ENCODE measurements around the gene RAD23A. TPM values are rescaled to one million over a fixed set of nuclear protein-coding genes. Genes with fewer than 3 reads are reported as not detected.

The RAD23A gene
- polyA plus RNA-seq, 1 donor from 2014 or later: 37.4 TPM

DNA sequence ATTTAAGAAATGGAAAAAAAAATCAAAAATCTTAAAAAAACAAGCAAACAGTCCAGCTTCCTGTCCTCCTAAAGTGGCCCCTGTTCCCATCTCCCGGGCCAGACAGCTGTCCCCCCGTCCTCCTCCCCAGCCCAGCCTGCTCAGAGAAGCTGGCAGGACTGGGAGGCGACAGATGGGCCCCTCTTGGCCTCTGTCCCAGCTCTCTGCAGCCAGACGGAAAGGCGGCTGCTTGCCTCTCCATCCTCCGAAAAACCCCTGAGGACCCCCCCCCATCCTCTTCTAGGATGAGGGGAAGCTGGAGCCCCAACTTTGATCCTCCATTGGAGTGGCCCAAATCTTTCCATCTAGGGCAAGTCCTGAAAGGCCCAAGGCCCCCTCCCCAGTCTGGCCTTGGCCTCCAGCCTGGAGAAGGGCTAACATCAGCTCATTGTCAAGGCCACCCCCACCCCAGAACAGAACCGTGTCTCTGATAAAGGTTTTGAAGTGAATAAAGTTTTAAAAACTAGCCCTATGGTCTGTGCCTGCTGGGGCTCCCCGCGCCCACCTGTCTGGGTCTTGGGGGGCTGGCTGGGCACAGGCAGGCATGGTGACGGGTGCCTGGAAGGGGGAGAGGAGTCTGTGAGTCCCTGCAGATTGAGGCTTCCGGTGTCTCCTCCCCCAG lies 7.6 kb downstream of the RAD23A start:
- no peaks in the 10 kb centered on the region for H3K79me2 ChIP-seq (replicated peaks; ENCODE audit: insufficient read depth, low read length)
- no peak overlapping the region for H3K4me3 ChIP-seq (ENCODE audit: low read length)
- no peaks in the 10 kb centered on the region for H3K36me3 ChIP-seq (ENCODE audit: insufficient read depth, low read length)
- no peaks in the 10 kb centered on the region for H3K27me3 ChIP-seq (ENCODE audit: insufficient read depth, low read depth, low read length)
- no peak overlapping the region for H2AFZ ChIP-seq (ENCODE audit: low read depth, low read length)
- no peaks in the 10 kb centered on the region for H4K20me1 ChIP-seq (ENCODE audit: insufficient read depth)
- no peak overlapping the region for H3K27ac ChIP-seq (ENCODE audit: low read length)
- no peak overlapping the region for H3K9ac ChIP-seq (ENCODE audit: low read length)
- no peaks in the 10 kb centered on the region for H3K9me3 ChIP-seq (ENCODE audit: low read length)
- TF ChIP-seq EP300 (conservative IDR thresholded peaks at IDR 0.05; ENCODE audit: poor library complexity, severe bottlenecking) (no peak), POLR2AphosphoS5 (IDR thresholded peaks at IDR 0.05) (no peak), TAF1 (IDR thresholded peaks at IDR 0.05; ENCODE audit: low read depth) (no peak), EZH2 (IDR thresholded peaks at IDR 0.05; ENCODE audit: borderline replicate concordance, insufficient read depth, low read length, poor library complexity, severe bottlenecking) (no peak), RAD21 (conservative IDR thresholded peaks at IDR 0.05) (no peak), SMC3 (conservative IDR thresholded peaks at IDR 0.05; ENCODE audit: poor library complexity) (no peak), MXI1 (conservative IDR thresholded peaks at IDR 0.05; ENCODE audit: poor library complexity, severe bottlenecking) (no peak)
- TF ChIP-seq, protein P1, sequence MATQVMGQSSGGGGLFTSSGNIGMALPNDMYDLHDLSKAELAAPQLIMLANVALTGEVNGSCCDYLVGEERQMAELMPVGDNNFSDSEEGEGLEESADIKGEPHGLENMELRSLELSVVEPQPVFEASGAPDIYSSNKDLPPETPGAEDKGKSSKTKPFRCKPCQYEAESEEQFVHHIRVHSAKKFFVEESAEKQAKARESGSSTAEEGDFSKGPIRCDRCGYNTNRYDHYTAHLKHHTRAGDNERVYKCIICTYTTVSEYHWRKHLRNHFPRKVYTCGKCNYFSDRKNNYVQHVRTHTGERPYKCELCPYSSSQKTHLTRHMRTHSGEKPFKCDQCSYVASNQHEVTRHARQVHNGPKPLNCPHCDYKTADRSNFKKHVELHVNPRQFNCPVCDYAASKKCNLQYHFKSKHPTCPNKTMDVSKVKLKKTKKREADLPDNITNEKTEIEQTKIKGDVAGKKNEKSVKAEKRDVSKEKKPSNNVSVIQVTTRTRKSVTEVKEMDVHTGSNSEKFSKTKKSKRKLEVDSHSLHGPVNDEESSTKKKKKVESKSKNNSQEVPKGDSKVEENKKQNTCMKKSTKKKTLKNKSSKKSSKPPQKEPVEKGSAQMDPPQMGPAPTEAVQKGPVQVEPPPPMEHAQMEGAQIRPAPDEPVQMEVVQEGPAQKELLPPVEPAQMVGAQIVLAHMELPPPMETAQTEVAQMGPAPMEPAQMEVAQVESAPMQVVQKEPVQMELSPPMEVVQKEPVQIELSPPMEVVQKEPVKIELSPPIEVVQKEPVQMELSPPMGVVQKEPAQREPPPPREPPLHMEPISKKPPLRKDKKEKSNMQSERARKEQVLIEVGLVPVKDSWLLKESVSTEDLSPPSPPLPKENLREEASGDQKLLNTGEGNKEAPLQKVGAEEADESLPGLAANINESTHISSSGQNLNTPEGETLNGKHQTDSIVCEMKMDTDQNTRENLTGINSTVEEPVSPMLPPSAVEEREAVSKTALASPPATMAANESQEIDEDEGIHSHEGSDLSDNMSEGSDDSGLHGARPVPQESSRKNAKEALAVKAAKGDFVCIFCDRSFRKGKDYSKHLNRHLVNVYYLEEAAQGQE (IDR thresholded peaks at IDR 0.05; ENCODE audit: borderline replicate concordance): no peak
- TF ChIP-seq, protein P2, sequence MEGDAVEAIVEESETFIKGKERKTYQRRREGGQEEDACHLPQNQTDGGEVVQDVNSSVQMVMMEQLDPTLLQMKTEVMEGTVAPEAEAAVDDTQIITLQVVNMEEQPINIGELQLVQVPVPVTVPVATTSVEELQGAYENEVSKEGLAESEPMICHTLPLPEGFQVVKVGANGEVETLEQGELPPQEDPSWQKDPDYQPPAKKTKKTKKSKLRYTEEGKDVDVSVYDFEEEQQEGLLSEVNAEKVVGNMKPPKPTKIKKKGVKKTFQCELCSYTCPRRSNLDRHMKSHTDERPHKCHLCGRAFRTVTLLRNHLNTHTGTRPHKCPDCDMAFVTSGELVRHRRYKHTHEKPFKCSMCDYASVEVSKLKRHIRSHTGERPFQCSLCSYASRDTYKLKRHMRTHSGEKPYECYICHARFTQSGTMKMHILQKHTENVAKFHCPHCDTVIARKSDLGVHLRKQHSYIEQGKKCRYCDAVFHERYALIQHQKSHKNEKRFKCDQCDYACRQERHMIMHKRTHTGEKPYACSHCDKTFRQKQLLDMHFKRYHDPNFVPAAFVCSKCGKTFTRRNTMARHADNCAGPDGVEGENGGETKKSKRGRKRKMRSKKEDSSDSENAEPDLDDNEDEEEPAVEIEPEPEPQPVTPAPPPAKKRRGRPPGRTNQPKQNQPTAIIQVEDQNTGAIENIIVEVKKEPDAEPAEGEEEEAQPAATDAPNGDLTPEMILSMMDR (IDR thresholded peaks at IDR 0.05; ENCODE audit: poor library complexity, severe bottlenecking): no peak
- H3K4me2 ChIP-seq (ENCODE audit: low read length): no peak overlapping the region
- no peaks in the 10 kb centered on the region for H3K9me2 ChIP-seq (ENCODE audit: insufficient read depth, low read length)
- no peaks in the 10 kb centered on the region for H3F3A ChIP-seq (ENCODE audit: insufficient read depth, low read length, poor library complexity, severe bottlenecking)

DNA sequence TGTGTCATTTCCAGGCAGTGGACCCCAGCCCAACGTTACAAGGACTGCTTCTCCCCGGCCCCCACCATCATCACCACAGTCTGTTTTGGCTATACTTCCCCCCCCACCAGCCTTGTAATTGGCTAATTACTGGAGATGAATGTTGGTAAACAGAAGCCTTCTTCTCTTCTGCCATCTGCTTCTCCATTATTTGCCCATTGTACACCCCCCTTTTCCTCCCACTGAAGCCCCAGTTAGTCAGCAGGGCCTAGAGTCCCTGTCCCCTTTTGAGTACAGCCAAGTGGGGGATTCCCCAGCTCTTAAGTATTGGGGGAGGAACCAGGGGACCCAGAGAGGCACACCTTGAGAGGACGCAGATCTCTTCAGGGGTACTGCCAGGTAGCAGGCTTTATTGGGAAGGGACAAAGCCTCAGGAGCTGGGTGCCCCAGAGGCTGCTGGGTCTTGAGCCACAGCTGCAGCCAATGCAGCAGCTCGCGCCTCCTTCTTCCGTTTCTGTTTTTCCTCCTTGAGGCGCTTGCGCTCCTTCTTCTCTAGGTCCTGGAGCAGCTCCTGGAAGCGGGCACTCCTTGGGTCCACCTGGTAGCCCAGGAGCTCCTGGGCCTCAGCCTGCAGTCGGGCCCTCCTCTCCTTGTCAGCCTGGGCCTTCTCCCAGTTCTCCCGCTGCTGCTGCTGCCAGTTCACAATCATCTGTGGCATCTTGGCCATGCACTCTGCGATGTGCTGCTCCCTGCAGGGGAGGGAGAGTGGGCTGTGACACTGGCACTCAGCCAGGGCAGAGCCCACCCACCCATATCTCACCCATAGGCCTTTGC lies 8.3 kb downstream of the RAD23A start:
- TF ChIP-seq EZH2 (IDR thresholded peaks at IDR 0.05; ENCODE audit: borderline replicate concordance, insufficient read depth, low read length, poor library complexity, severe bottlenecking) (no peak), SMC3 (conservative IDR thresholded peaks at IDR 0.05; ENCODE audit: poor library complexity) (no peak), MXI1 (conservative IDR thresholded peaks at IDR 0.05; ENCODE audit: poor library complexity, severe bottlenecking) (no peak)
- H3K27ac ChIP-seq (ENCODE audit: low read length): no peak overlapping the region
- no peaks in the 10 kb centered on the region for H3K9me2 ChIP-seq (ENCODE audit: insufficient read depth, low read length)
- H4K20me1 ChIP-seq (ENCODE audit: insufficient read depth): no peaks in the 10 kb centered on the region
- no peaks in the 10 kb centered on the region for H3K27me3 ChIP-seq (ENCODE audit: insufficient read depth, low read depth, low read length)
- H3K9me3 ChIP-seq (ENCODE audit: low read length): no peaks in the 10 kb centered on the region
- no peaks in the 10 kb centered on the region for H3F3A ChIP-seq (ENCODE audit: insufficient read depth, low read length, poor library complexity, severe bottlenecking)
- no peak overlapping the region for H3K9ac ChIP-seq (ENCODE audit: low read length)
- H3K36me3 ChIP-seq (ENCODE audit: insufficient read depth, low read length): no peaks in the 10 kb centered on the region
- no peak overlapping the region for H2AFZ ChIP-seq (ENCODE audit: low read depth, low read length)
- no peak overlapping the region for H3K4me3 ChIP-seq (ENCODE audit: low read length)
- no peaks in the 10 kb centered on the region for H3K79me2 ChIP-seq (replicated peaks; ENCODE audit: insufficient read depth, low read length)
- no peak overlapping the region for H3K4me2 ChIP-seq (ENCODE audit: low read length)
